ENCODE measurements around the gene TCEAL2.

DNA sequence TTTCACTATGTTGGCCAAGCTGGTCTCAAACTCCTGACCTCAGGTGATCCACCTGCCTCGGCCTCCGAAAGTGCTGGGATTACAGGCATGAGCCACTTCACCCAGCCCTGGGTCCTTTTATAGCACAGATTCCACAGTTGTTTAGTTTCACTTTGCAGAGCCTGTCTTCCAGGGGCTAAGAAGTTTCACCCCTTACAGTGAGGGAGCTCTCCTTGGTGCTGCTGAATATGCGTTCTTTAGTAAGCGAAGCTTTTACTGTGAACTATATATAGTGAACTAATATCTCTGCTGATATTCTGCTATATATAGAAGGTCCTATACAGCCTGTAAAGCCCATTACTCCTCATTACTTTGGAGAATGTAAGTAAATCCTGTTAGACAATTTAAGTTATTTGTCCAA is 12.6 kb downstream of the TCEAL2 start:
- TF ChIP-seq, protein P1, sequence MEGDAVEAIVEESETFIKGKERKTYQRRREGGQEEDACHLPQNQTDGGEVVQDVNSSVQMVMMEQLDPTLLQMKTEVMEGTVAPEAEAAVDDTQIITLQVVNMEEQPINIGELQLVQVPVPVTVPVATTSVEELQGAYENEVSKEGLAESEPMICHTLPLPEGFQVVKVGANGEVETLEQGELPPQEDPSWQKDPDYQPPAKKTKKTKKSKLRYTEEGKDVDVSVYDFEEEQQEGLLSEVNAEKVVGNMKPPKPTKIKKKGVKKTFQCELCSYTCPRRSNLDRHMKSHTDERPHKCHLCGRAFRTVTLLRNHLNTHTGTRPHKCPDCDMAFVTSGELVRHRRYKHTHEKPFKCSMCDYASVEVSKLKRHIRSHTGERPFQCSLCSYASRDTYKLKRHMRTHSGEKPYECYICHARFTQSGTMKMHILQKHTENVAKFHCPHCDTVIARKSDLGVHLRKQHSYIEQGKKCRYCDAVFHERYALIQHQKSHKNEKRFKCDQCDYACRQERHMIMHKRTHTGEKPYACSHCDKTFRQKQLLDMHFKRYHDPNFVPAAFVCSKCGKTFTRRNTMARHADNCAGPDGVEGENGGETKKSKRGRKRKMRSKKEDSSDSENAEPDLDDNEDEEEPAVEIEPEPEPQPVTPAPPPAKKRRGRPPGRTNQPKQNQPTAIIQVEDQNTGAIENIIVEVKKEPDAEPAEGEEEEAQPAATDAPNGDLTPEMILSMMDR (conservative IDR thresholded peaks at IDR 0.05; ENCODE audit: low read length) = no peak
- TF ChIP-seq EZH2phosphoT487 (IDR thresholded peaks at IDR 0.05; ENCODE audit: borderline replicate concordance, low read depth, low read length) = no peak

Measured in OCI-LY7 (cell line).